Vagina (tissue), 2 donors: Measurements from ENCODE around the gene NALCN. TPM values are rescaled to one million over a fixed set of nuclear protein-coding genes. Genes with fewer than 3 reads are reported as not detected.

ENCODE experiments used
- DNase-seq, 2 donors: peaks; one replicate each; pipeline ENCODE4 v3.0.0-alpha.2; 2017; ENCODE audit errors: extremely low spot score in 2 of 2
- H3K27ac ChIP-seq: fragments of 200-600 bp; sonication (generic); one replicate; pipeline ENCODE4 v1.5.1; 2019
- H3K27me3 ChIP-seq: fragments of 200-600 bp; sonication (generic); one replicate; pipeline ENCODE4 v1.5.1; 2019
- H3K36me3 ChIP-seq, 2 donors: fragments of 200-600 bp; sonication (generic); one replicate each; pipeline ENCODE4 v1.5.1; 2017 to 2019
- H3K4me1 ChIP-seq: fragments of 200-600 bp; sonication (generic); one replicate; pipeline ENCODE4 v1.5.1; 2019
- H3K4me3 ChIP-seq, 2 donors: fragments of 200-600 bp; sonication (generic); 1 replicate in 1 of 2; 2 replicates in 1 of 2; pipeline ENCODE4 v1.5.1; 2016 to 2019
- H3K9me3 ChIP-seq: fragments of 200-600 bp; sonication (generic); one replicate; pipeline ENCODE4 v1.5.1; 2019
- POLR2A ChIP-seq, 2 donors: fragments of 450-650 bp; IDR thresholded peaks; one replicate each; pipeline ENCODE4 v1.6.1; 2017; ENCODE audit warnings: antibody characterized with exemption in 2 of 2, mild to moderate bottlenecking in 2 of 2, moderate library complexity in 2 of 2
- POLR2AphosphoS5 ChIP-seq, 2 donors: sonication (generic); formaldehyde crosslinking; IDR thresholded peaks; one replicate each; pipeline ENCODE4 v1.9.0; 2017; ENCODE audit warnings: antibody characterized with exemption in 2 of 2, mild to moderate bottlenecking in 2 of 2, low read depth in 1 of 2; ENCODE audit not compliant: insufficient read depth in 1 of 2
- intact Hi-C: fragments of 100-400 bp; cut with DNase I; formaldehyde crosslinking; loops from one replicate; pipeline ENCODE4 v1.15.1; 2023
- total RNA-seq: library from RNA; depleted of rRNA; stranded (reverse); fragments of >200 nt; gene quantifications from one replicate; pipeline ENCODE4 v1.2.3, GENCODE V29; 2016
- TF ChIP-seq, protein P1 (sequence below), 3 experiments: fragments of 450-650 bp in 2 of 3; fragments of 200-600 bp in 1 of 3; sonication (generic) in 1 of 3; IDR thresholded peaks; one replicate each; pipeline ENCODE4 v1.5.1; 2017 to 2019; ENCODE audit warnings: antibody characterized with exemption in 3 of 3, mild to moderate bottlenecking in 2 of 3, moderate library complexity in 2 of 3

Gene NALCN
- total RNA-seq, 1 donor from 2014 or later = 1.7 TPM

DNA sequence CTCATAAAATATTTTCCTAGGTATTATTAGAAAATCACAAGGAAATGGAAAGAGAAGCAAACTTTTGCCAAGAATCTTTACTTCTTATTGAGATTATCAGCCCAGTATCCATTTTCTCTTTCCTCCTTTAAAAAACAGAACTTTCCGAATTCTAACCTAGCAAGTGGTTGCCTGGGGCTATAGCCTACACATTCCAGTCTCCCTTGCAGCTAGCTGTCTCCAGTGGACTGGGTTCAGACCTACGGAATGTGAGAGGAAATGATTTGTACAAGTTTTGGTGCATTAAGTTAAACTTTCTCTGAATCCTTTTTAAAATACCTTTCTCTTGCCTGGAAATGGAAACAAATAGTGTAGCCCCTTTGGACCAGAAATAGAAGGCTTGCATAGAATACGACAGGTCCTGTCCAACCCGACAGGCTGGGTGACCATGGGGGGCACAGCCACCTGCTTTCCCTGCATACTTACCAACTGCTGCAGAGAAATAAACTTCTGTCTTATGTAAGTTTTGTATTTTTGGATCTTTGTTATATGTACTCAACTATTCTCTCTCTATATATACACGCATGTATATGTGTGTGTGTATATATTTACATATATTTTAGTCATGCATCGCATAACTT lies 185.9 kb downstream of the NALCN start:
- TF ChIP-seq, protein P1, sequence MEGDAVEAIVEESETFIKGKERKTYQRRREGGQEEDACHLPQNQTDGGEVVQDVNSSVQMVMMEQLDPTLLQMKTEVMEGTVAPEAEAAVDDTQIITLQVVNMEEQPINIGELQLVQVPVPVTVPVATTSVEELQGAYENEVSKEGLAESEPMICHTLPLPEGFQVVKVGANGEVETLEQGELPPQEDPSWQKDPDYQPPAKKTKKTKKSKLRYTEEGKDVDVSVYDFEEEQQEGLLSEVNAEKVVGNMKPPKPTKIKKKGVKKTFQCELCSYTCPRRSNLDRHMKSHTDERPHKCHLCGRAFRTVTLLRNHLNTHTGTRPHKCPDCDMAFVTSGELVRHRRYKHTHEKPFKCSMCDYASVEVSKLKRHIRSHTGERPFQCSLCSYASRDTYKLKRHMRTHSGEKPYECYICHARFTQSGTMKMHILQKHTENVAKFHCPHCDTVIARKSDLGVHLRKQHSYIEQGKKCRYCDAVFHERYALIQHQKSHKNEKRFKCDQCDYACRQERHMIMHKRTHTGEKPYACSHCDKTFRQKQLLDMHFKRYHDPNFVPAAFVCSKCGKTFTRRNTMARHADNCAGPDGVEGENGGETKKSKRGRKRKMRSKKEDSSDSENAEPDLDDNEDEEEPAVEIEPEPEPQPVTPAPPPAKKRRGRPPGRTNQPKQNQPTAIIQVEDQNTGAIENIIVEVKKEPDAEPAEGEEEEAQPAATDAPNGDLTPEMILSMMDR (IDR thresholded peaks at IDR 0.05) = no peak
- no peak for TF ChIP-seq POLR2A (IDR thresholded peaks at IDR 0.05)
- TF ChIP-seq POLR2AphosphoS5 (IDR thresholded peaks at IDR 0.05; ENCODE audit: insufficient read depth in 1 of 2, low read depth in 1 of 2) = no peak
- H3K27ac ChIP-seq = no peak overlapping the region
- intact Hi-C loops = no loop called here

DNA sequence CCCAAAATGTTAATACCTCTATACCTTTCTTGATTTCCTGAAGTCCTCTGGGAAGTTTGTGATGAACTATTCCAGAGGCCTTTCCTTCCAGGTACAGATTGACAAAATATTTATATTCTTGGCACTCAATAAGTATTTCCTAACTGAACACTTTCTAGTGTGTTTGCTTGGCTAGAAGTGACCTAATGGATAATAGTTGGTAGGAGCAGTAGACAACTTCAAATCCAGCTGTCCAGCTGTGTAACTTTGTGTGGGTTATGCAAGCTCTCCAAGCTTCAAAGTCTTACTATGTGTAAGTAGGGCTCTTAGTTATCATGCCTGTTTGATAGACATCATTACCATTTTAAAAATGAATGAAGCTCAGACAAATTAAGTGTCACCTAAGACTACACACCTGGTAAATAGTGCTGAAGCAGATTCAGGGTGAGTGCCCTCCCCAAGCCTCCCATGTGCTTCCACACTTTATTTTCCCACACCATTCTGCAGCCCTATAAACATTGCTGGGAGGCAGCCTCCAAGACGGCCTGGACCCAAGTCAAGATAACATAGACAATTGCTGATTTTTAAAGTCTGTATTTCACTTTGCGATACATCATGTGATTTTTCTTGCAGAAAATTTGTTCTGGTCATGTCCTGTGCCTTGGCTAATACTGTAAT lies 196.6 kb downstream of the NALCN start:
- Histone ChIP-seq H3K4me3 (no peak overlapping the region), H3K4me1 (no peaks in the 10 kb centered on the region), H3K27ac (no peak overlapping the region), H3K9me3 (no peaks in the 10 kb centered on the region), H3K27me3 (no peaks in the 10 kb centered on the region), H3K36me3 (no peaks in the 10 kb centered on the region)
- intact Hi-C loops = no loop called here
- no peak for DNase-seq
- TF ChIP-seq POLR2A (IDR thresholded peaks at IDR 0.05) (no peak), POLR2AphosphoS5 (IDR thresholded peaks at IDR 0.05; ENCODE audit: insufficient read depth in 1 of 2, low read depth in 1 of 2) (no peak)
- TF ChIP-seq, protein P1 (IDR thresholded peaks at IDR 0.05) = no peak

More for the DNA sequence above, 185.9 kb downstream of the NALCN start:
- no peaks in the 10 kb centered on the region for H3K27me3 ChIP-seq
- H3K9me3 ChIP-seq = no peaks in the 10 kb centered on the region
- H3K4me3 ChIP-seq = no peak overlapping the region
- H3K36me3 ChIP-seq = no peaks in the 10 kb centered on the region
- no peak for DNase-seq
- H3K4me1 ChIP-seq = no peaks in the 10 kb centered on the region

DNA sequence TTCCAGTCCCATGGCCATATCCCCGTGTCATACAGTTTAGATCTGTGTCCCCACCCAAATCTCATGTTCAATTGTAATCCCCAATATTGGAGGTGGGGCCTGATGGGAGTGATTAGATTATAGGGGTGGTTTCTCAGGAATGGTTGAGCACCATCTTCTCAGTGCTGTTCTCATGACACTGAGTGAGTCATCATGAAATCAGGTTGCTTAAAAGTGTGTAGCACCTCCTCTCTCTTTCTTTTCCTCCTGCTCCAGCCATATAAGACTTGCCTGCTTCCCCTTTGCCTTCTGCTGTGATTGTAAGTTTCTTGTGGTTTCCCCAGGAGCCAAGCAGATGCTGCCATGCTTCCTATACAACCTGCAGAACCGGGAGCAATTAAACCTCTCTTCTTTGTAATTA lies 197.8 kb downstream of the NALCN start:
- Histone ChIP-seq H3K36me3 (no peaks in the 10 kb centered on the region), H3K4me3 (no peak overlapping the region), H3K4me1 (no peaks in the 10 kb centered on the region), H3K27ac (no peak overlapping the region), H3K27me3 (no peaks in the 10 kb centered on the region), H3K9me3 (no peaks in the 10 kb centered on the region)
- DNase-seq = no peak
- intact Hi-C loops = no loop called here
- TF ChIP-seq POLR2A (IDR thresholded peaks at IDR 0.05) = no peak
- TF ChIP-seq POLR2AphosphoS5 (IDR thresholded peaks at IDR 0.05; ENCODE audit: insufficient read depth in 1 of 2, low read depth in 1 of 2) = no peak
- TF ChIP-seq, protein P1 (IDR thresholded peaks at IDR 0.05) = no peak

DNA sequence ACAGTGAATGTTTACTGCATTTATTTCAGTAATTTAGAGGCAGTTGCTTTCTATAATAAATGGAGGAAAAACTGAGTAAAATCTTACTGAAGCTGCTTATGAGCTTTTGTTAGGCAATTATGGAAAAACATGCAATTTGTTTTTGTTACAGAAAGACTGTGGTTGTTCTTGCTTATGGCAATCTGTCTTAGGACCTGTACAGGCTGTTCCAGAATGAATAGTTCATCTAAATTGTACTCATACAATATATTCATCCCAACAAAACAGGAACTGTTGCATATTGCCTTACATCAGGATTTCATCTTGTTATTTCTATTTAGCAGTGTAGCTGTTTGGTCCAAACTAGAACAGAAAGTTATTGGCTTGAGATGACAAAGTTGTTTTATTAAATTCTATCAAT lies 199.2 kb downstream of the NALCN start:
- no peaks in the 10 kb centered on the region for H3K9me3 ChIP-seq
- H3K27me3 ChIP-seq = no peaks in the 10 kb centered on the region
- no peak for DNase-seq
- intact Hi-C loops = no loop called here
- no peaks in the 10 kb centered on the region for H3K36me3 ChIP-seq
- H3K4me1 ChIP-seq = no peaks in the 10 kb centered on the region
- no peak overlapping the region for H3K4me3 ChIP-seq
- no peak overlapping the region for H3K27ac ChIP-seq
- no peak for TF ChIP-seq POLR2A (IDR thresholded peaks at IDR 0.05)
- TF ChIP-seq, protein P1 (IDR thresholded peaks at IDR 0.05) = no peak
- TF ChIP-seq POLR2AphosphoS5 (IDR thresholded peaks at IDR 0.05; ENCODE audit: insufficient read depth in 1 of 2, low read depth in 1 of 2) = no peak

DNA sequence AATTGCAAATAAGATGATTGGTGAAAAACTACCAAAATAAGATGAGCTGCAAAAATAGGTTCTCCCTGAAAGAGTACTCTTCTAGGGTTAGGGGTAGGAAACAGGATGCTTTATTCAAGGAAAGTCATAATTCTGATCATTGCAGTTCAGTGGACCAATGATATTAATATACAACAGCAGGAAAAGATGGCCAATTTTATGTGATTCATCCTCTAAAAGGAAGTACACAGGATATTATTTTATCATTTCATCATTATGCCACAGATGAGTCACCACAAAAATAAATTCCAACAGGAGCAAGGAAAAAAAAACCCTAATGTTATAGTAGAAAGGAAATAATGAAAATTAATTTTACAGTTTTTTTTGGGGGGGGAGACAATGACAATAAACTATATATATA lies 205.0 kb downstream of the NALCN start:
- Histone ChIP-seq H3K4me3 (no peak overlapping the region), H3K27me3 (no peaks in the 10 kb centered on the region), H3K27ac (no peak overlapping the region), H3K4me1 (no peaks in the 10 kb centered on the region), H3K9me3 (no peaks in the 10 kb centered on the region), H3K36me3 (no peaks in the 10 kb centered on the region)
- DNase-seq = no peak
- intact Hi-C loops = no loop called here
- TF ChIP-seq, protein P1 (IDR thresholded peaks at IDR 0.05) = no peak
- no peak for TF ChIP-seq POLR2AphosphoS5 (IDR thresholded peaks at IDR 0.05; ENCODE audit: insufficient read depth in 1 of 2, low read depth in 1 of 2)
- no peak for TF ChIP-seq POLR2A (IDR thresholded peaks at IDR 0.05)
